ENCODE measurements around the gene PSMB11.

DNA sequence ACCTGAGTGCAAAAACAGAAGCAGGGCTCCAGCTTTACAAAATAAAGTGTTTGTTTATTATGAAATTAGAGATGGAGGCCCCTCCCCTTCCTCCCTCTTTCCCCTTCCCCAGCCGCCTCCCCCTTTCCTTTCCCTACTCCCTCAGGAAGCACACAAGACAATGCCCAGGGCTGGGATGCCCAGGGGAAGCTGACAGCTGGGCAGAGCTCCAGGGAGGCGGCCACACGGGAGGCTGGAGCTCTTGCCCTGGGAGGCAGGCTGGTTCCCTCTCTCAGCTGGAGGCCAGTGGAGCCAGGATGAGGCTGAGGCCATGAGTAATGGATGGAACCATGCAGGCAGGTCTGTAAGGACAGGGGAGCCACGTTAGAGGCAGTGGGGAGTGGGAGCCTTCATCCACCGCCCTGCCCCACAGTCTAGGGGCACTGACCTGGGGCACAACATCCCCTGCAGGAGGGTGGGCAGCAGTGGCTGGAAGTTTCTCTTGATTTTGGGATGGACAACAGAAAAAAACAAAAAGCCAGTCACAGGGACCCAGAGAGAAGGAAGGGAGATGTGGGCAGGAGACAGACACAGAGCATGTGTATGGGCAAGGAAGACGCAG, 5.1 kb downstream of the PSMB11 start:
- no peak for TF ChIP-seq SIN3A (IDR thresholded peaks at IDR 0.05; ENCODE audit: borderline replicate concordance, insufficient read depth, low read length)
- TF ChIP-seq TAF1 (IDR thresholded peaks at IDR 0.05; ENCODE audit: borderline replicate concordance, insufficient read depth, low read length): no peak
- no peak for TF ChIP-seq POLR2AphosphoS5 (IDR thresholded peaks at IDR 0.05; ENCODE audit: low read depth, low read length)
